Activated T-helper 17 cell treated with anti-CD3 and anti-CD28 coated beads, Interleukin-2, amount 50 U/mL, for 72 hours (primary cell): Measurements from ENCODE around the gene DNM2. TPM values are rescaled to one million over a fixed set of nuclear protein-coding genes. Genes with fewer than 3 reads are reported as not detected.

Experiments
- ATAC-seq: fragments of 150-1000 bp; cut with Tn5 transposase; replicated peaks from 2 replicates; pipeline ENCODE4 v1.10.0; 2021; ENCODE audit warnings: mild to moderate bottlenecking, moderate library complexity
- H3K27ac Mint-ChIP-seq: one replicate; pipeline ENCODE4 v1.8.0; 2022; ENCODE audit warnings: mixed read lengths
- H3K27me3 Mint-ChIP-seq: one replicate; pipeline ENCODE4 v1.8.0; 2022; ENCODE audit warnings: mixed read lengths
- H3K36me3 Mint-ChIP-seq: one replicate; pipeline ENCODE4 v1.8.0; 2022; ENCODE audit warnings: low read depth, mild to moderate bottlenecking, mixed read lengths
- H3K4me1 Mint-ChIP-seq: one replicate; pipeline ENCODE4 v1.8.0; 2022; ENCODE audit warnings: mixed read lengths
- H3K4me3 Mint-ChIP-seq: one replicate; pipeline ENCODE4 v1.8.0; 2022; ENCODE audit warnings: mild to moderate bottlenecking, mixed read lengths
- H3K9me3 Mint-ChIP-seq: one replicate; pipeline ENCODE4 v1.8.0; 2022; ENCODE audit warnings: mixed read lengths
- total RNA-seq, 2 donors: library from RNA; stranded (reverse); gene quantifications; one replicate each; pipeline ENCODE4 v1.2.3, GENCODE V29; 2022

Gene DNM2
- total RNA-seq, 2 donors from 2014 or later = 185 to 209 TPM

- no peaks in the 10 kb centered on the region for H3K9me3 Mint-ChIP-seq
- H3K27ac Mint-ChIP-seq = peak overlapping the region; percentile 83
- H3K4me3 Mint-ChIP-seq = peak overlapping the region; percentile 84
- peaks cover 45% of the 10 kb centered on the region for H3K4me1 Mint-ChIP-seq
- H3K36me3 Mint-ChIP-seq = peaks cover 35% of the 10 kb centered on the region
- H3K27me3 Mint-ChIP-seq = no peaks in the 10 kb centered on the region
- no peak for ATAC-seq
Observed at GRCh38 chr19:10763411-10763810, 45.5 kb downstream of the DNM2 start.

DNA sequence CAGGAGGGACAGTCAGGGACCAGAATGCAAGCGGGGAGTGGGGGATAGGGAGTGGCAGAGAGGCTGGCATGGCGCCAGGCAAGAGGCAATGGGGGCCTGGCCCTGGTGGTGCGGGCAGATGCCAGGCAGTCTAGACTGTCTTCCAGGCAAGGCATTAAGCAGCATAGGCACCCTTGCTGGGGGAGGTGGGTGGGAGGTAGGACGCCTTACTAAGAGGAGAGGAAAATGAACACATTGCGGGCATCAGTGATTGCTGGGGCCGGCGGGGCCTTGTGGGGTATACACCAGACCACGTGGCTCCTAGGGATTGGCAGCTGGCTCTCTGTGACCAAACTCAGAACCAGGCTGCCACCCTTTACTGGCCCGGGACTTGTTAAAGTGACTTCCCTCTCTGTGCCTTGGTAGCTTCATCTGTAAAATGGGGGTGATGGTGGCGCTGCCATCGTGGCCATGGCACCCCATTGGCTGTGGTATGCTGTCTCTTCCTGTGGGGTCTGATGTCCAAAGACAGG, 46.0 kb downstream of the DNM2 start:
- peaks cover 35% of the 10 kb centered on the region for H3K36me3 Mint-ChIP-seq

DNA sequence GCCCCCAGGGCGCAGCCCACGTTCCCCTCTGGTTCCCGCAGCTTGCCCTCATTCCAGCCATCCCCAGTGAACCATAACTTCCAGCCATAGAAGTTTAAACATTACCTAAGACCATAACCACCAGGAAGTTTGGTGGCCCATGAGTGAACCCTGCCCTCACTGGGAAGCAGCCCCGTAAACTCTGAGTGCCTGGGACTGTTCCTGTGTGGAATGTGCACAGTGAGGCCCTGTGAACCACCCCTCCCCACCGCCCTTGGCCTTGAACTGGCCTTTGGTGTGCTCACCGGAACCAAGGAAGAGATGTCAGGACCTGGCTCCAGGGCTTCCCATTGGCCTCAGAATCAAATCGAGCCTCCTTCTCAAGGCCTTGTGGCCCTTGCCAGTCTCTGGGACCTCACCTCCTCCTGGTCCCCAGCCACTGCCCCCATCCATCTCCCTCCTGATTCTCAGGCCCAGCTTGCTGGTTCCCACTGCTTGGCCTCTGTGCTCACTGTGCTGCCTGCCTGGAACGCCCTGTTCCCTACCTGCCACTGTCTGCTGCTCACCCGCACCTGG, 46.5 kb downstream of the DNM2 start:
- no peaks in the 10 kb centered on the region for H3K27me3 Mint-ChIP-seq
- ATAC-seq = no peak
- no peak overlapping the region for H3K4me3 Mint-ChIP-seq
- H3K27ac Mint-ChIP-seq = peak overlapping the region; percentile 83
- no peaks in the 10 kb centered on the region for H3K9me3 Mint-ChIP-seq
- H3K36me3 Mint-ChIP-seq = peaks cover 34% of the 10 kb centered on the region
- peaks cover 36% of the 10 kb centered on the region for H3K4me1 Mint-ChIP-seq

More for the DNA sequence above, 46.0 kb downstream of the DNM2 start:
- Mint-ChIP-seq H3K9me3 (no peaks in the 10 kb centered on the region), H3K27ac (peak overlapping the region; percentile 83), H3K4me1 (peaks cover 42% of the 10 kb centered on the region), H3K4me3 (peak overlapping the region; percentile 84), H3K27me3 (no peaks in the 10 kb centered on the region)
- no peak for ATAC-seq

- H3K9me3 Mint-ChIP-seq = no peaks in the 10 kb centered on the region
- H3K27ac Mint-ChIP-seq = peak overlapping the region; percentile 38
- peaks cover 18% of the 10 kb centered on the region for H3K36me3 Mint-ChIP-seq
- no peaks in the 10 kb centered on the region for H3K27me3 Mint-ChIP-seq
- peaks cover 23% of the 10 kb centered on the region for H3K4me1 Mint-ChIP-seq
- H3K4me3 Mint-ChIP-seq = no peak overlapping the region
- no peak for ATAC-seq
Observed at GRCh38 chr19:10766049-10766623, 48.3 kb downstream of the DNM2 start.

GRCh38 chr19:10766671-10767201, 48.9 kb downstream of the DNM2 start:
- Mint-ChIP-seq H3K9me3 (no peaks in the 10 kb centered on the region), H3K36me3 (peaks cover 12% of the 10 kb centered on the region), H3K27ac (peak overlapping the region; percentile 38), H3K27me3 (no peaks in the 10 kb centered on the region), H3K4me3 (no peak overlapping the region), H3K4me1 (peaks cover 17% of the 10 kb centered on the region)
- ATAC-seq = no peak

DNA sequence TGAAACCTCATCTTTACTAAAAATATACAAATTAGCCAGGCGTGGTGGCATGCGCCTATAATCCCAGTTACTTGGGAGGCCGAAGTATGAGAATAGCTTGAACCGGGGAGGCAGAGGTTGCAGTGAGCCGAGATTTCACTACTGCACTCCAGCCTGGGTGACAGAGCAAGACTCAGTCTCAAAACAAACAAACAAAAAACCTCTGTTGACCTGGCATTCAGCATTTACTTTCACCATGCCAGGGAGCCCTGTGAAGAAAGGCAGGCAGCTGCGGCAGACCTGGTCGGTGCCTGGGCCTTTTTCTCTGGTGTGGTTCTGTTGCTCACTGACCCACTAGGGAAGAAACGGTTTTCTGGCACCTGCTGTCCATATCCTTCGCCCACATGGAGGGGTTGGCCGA, 49.8 kb downstream of the DNM2 start:
- no peak for ATAC-seq
- H3K36me3 Mint-ChIP-seq = peaks cover 10% of the 10 kb centered on the region
- no peaks in the 10 kb centered on the region for H3K27me3 Mint-ChIP-seq
- H3K4me3 Mint-ChIP-seq = no peak overlapping the region
- H3K9me3 Mint-ChIP-seq = no peaks in the 10 kb centered on the region
- peaks cover 9% of the 10 kb centered on the region for H3K4me1 Mint-ChIP-seq
- no peak overlapping the region for H3K27ac Mint-ChIP-seq

DNA sequence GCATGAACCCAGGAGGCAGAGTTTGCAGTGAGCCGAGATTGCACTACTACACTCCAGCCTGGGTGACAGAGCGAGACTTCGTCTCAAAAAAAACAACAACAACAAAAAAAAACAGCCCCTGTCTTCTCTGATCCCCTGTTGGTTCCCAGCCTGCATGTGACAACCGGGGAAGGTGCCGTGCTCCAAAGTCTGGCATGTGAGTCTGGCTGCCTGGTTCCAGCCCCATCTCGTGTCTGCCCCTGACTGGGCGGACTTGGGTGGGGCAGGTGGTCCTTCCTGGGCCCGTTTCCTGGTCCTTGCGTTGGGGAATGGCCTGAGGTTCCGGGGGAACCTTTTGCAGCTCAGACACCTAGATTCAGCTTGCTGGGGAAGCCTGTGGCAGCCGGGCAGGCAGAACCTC, 50.5 kb downstream of the DNM2 start:
- H3K27ac Mint-ChIP-seq = peak overlapping the region; percentile 79
- no peaks in the 10 kb centered on the region for H3K9me3 Mint-ChIP-seq
- H3K36me3 Mint-ChIP-seq = peaks cover 14% of the 10 kb centered on the region
- no peak for ATAC-seq
- H3K4me1 Mint-ChIP-seq = peaks cover 4% of the 10 kb centered on the region
- H3K4me3 Mint-ChIP-seq = no peak overlapping the region
- H3K27me3 Mint-ChIP-seq = no peaks in the 10 kb centered on the region

DNA sequence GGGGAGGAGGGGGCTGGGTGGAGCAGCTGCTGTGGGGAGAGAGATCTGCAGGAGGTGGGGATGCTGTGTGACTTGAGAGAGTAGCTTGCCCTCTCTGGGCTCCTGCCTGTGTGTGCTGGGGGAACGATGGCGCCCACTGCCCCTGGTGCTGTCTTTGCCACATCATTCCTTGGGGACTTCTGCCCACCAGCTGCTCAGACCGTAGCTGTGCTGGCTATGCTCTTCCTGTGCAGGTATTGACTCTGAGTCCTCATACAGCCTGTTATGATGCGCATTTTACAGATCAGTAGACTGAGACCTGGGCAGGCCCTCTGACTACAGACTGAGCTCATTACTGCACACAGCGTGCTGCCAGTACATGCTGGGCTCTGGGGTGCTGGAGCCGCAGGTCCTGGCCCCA, 51.1 kb downstream of the DNM2 start:
- H3K36me3 Mint-ChIP-seq = peaks cover 17% of the 10 kb centered on the region
- H3K27me3 Mint-ChIP-seq = no peaks in the 10 kb centered on the region
- ATAC-seq = no peak
- no peaks in the 10 kb centered on the region for H3K9me3 Mint-ChIP-seq
- no peak overlapping the region for H3K4me3 Mint-ChIP-seq
- peak overlapping the region; percentile 79 for H3K27ac Mint-ChIP-seq
- H3K4me1 Mint-ChIP-seq = no peaks in the 10 kb centered on the region

- ATAC-seq = no peak
- H3K4me1 Mint-ChIP-seq = no peaks in the 10 kb centered on the region
- H3K27me3 Mint-ChIP-seq = no peaks in the 10 kb centered on the region
- H3K4me3 Mint-ChIP-seq = no peak overlapping the region
- H3K36me3 Mint-ChIP-seq = peaks cover 26% of the 10 kb centered on the region
- no peaks in the 10 kb centered on the region for H3K9me3 Mint-ChIP-seq
- peak overlapping the region; percentile 79 for H3K27ac Mint-ChIP-seq
Observed at GRCh38 chr19:10769533-10770491, 51.9 kb downstream of the DNM2 start.

GRCh38 chr19:10773969-10774368, 56.1 kb downstream of the DNM2 start:
- Mint-ChIP-seq H3K9me3 (no peaks in the 10 kb centered on the region), H3K4me3 (no peak overlapping the region), H3K27ac (no peak overlapping the region), H3K27me3 (no peaks in the 10 kb centered on the region), H3K4me1 (no peaks in the 10 kb centered on the region), H3K36me3 (peaks cover 64% of the 10 kb centered on the region)
- peak; percentile 70 for ATAC-seq

GRCh38 chr19:10774893-10775292, 57.0 kb downstream of the DNM2 start:
- no peaks in the 10 kb centered on the region for H3K27me3 Mint-ChIP-seq
- ATAC-seq = no peak
- no peaks in the 10 kb centered on the region for H3K4me1 Mint-ChIP-seq
- no peak overlapping the region for H3K4me3 Mint-ChIP-seq
- H3K36me3 Mint-ChIP-seq = peaks cover 74% of the 10 kb centered on the region
- no peaks in the 10 kb centered on the region for H3K9me3 Mint-ChIP-seq
- peak overlapping the region; percentile 28 for H3K27ac Mint-ChIP-seq

- no peaks in the 10 kb centered on the region for H3K27me3 Mint-ChIP-seq
- H3K4me1 Mint-ChIP-seq = no peaks in the 10 kb centered on the region
- H3K36me3 Mint-ChIP-seq = peaks cover 94% of the 10 kb centered on the region
- no peak for ATAC-seq
- H3K4me3 Mint-ChIP-seq = no peak overlapping the region
- no peaks in the 10 kb centered on the region for H3K9me3 Mint-ChIP-seq
- no peak overlapping the region for H3K27ac Mint-ChIP-seq
Observed at GRCh38 chr19:10776900-10777650, 59.2 kb downstream of the DNM2 start.

DNA sequence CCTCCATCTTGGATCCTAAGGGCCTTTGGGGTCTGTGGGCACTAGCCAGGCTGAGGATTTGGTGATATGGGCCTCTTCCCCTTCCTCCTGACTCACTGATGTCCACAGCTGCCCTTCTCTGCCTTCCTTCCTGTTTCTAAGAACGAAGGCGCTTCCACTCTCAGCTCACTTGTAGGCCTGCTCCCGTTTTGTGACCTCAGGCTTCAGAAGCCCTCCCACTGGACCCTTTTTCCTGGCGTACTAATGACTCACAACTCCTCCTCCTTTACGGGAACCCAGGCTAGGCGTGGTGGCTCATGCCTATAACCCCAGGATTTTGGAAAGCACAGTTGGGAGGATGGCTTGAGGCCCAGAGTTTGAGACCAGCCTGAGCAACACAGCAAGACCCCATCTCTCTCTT, 62.5 kb downstream of the DNM2 start:
- Mint-ChIP-seq H3K4me1 (no peaks in the 10 kb centered on the region), H3K36me3 (peaks cover 94% of the 10 kb centered on the region), H3K27me3 (no peaks in the 10 kb centered on the region), H3K4me3 (no peak overlapping the region), H3K27ac (peak overlapping the region; percentile 75), H3K9me3 (no peaks in the 10 kb centered on the region)
- no peak for ATAC-seq

DNA sequence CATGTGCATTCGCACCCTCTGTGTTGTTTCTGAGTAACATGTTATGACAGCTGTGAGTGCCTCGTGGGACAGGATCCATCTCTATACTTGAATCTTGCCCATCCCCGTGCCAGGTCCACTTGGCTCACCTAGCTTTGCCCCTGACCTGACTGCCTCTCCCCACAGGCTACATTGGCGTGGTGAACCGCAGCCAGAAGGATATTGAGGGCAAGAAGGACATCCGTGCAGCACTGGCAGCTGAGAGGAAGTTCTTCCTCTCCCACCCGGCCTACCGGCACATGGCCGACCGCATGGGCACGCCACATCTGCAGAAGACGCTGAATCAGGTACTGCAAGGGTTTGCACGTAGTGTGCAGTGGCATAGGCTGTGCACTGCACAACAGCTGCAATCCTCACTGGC, 64.9 kb downstream of the DNM2 start:
- H3K4me1 Mint-ChIP-seq = no peaks in the 10 kb centered on the region
- H3K27me3 Mint-ChIP-seq = no peaks in the 10 kb centered on the region
- ATAC-seq = no peak
- peaks cover 95% of the 10 kb centered on the region for H3K36me3 Mint-ChIP-seq
- no peaks in the 10 kb centered on the region for H3K9me3 Mint-ChIP-seq
- no peak overlapping the region for H3K4me3 Mint-ChIP-seq
- H3K27ac Mint-ChIP-seq = no peak overlapping the region
